Measurements from ENCODE around the gene KCNN3. TPM values are rescaled to one million over a fixed set of nuclear protein-coding genes. Genes with fewer than 3 reads are reported as not detected.

Gene KCNN3
- total RNA-seq, 1 donor = not detected

DNA sequence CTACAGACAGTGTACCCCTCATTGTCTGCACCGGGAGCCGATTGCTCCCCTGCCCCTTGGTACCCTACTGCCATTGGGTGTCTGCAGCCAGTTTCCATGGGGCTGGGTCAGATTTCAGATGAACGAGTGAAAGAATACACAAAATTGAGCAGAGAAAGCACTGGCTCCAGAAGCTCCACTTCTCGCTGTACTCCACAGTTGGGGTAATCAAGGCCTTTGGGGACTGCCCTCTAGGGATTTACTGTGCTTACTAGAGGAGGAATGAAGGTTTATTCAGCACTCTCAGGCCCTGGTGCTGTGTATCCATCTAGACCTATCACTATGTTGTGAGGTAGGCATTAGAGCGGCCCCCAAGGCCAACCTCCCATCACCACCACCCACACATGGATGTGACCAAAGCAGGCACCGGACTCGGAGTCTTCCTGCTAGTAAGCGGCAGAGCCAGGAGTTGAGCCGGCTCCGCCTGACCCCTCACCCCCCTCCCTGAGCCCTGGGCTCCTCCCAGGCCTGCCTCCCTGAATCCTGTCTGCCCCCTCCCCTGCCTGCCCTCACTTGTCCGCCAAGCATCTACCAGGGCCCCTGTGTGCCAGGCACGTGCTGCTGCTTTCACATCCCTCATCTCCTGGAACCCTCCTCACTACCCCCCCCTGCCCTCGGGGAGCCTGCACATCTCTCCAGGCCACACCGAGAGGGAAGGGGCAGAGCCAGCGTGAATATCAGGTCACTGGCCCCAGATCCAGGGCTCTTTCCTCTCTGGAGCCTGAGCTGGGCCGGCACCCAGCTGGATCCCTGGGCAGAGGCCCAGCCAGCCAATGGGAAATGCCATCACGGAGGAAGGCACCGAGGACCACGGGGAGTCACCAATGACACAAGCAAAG, 23.3 kb downstream of the KCNN3 start:
- H3K4me3 ChIP-seq (ENCODE audit: low read depth, low read length) = no peak overlapping the region
- DNase-seq (ENCODE audit: low read depth) = no peak
- TF ChIP-seq, protein P1, sequence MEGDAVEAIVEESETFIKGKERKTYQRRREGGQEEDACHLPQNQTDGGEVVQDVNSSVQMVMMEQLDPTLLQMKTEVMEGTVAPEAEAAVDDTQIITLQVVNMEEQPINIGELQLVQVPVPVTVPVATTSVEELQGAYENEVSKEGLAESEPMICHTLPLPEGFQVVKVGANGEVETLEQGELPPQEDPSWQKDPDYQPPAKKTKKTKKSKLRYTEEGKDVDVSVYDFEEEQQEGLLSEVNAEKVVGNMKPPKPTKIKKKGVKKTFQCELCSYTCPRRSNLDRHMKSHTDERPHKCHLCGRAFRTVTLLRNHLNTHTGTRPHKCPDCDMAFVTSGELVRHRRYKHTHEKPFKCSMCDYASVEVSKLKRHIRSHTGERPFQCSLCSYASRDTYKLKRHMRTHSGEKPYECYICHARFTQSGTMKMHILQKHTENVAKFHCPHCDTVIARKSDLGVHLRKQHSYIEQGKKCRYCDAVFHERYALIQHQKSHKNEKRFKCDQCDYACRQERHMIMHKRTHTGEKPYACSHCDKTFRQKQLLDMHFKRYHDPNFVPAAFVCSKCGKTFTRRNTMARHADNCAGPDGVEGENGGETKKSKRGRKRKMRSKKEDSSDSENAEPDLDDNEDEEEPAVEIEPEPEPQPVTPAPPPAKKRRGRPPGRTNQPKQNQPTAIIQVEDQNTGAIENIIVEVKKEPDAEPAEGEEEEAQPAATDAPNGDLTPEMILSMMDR (IDR thresholded peaks at IDR 0.05; ENCODE audit: insufficient read depth, low read depth, low read length) = no peak

DNA sequence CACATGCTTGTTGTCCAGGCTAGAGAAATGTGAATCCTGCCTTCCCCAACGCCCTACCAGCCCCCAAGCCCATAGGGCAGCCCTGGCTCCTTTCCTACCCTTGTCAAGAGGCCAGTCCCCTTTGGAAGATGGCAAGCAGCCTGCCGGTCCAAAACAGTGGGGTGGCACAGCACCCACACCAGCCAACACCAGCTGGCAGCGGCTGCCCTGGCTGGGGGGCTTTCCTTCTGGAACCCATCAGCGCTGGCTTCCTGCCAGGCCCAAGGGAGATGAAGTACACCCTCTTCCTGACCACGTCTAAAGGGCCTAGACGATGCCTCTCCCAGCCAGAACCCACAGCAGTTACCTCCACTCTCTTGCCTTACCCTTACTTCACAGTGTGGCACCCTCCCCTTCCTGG, 24.2 kb downstream of the KCNN3 start:
- H3K4me3 ChIP-seq (ENCODE audit: low read depth, low read length) = no peak overlapping the region
- TF ChIP-seq, protein P1 (IDR thresholded peaks at IDR 0.05; ENCODE audit: insufficient read depth, low read depth, low read length) = no peak
- DNase-seq (ENCODE audit: low read depth) = no peak

DNA sequence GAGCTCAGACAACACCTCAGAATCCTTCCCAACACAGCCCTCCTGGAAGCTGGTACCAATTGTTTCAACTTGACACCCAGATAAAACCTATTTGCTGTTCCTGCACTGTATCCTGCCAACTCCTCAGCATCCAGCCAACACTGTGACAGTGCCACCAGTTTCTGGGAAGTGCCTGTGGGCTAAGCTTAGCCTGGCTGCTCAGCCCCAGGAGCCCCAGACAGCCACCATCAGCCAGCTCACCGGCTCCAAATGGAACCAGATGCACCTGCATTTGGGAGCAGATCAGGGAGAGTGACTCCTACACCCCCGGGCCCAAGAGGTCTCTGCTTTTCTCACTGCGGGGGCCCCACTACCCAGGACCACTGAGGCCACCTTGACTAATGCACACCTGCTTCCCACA, 24.9 kb downstream of the KCNN3 start:
- DNase-seq (ENCODE audit: low read depth) = no peak
- TF ChIP-seq, protein P1 (IDR thresholded peaks at IDR 0.05; ENCODE audit: insufficient read depth, low read depth, low read length) = no peak
- no peak overlapping the region for H3K4me3 ChIP-seq (ENCODE audit: low read depth, low read length)

DNA sequence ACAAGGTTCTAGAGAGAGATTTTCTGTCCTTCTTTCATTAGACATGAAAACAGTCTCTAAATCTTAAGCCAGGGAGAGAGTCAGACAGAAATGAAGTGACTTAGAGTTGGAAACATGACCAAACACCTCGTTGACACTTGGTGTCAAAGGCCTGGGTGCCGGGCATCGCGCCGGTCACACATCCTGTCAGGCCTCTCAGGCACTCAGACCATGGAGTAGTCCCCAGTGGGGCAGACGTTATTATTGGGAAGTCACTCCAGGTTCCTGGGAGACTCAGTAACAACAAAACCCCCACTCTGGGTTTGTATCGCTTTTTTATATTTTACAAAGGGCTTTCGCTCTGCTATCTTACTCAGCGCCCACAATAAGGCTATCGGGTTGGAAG, 25.8 kb downstream of the KCNN3 start:
- no peak for DNase-seq (ENCODE audit: low read depth)
- TF ChIP-seq, protein P1 (IDR thresholded peaks at IDR 0.05; ENCODE audit: insufficient read depth, low read depth, low read length) = no peak
- H3K4me3 ChIP-seq (ENCODE audit: low read depth, low read length) = no peak overlapping the region

DNA sequence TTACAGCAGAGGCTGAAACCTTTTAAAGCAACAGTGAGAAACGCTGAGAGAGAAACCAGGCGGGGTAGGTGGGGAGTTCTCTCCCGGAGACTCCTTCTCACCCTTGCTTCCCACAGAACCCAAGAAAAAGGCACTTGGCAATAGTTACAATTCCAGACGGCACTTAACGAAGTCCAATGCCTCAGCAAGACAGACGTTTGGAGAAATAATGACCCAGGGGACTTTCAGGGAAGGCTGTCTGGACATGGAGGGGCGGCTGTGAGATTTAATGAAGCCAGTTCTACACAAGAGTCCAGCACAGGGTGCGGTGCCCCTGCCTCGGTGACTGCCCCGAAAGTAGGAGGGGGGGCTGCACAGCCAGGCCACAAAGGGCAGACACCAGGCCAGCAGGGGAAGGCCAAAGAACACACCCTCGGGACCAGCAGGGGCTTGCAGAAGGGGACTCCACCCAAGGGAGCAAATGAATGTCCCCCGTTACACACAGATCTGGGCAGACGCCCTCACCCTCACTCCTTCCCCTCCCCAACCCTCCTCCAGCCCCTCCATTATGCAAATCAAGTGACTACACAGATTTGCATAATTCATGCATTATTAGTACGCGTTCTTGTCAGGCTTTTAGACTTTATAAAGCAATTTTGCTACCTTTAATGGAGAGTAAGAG, 26.3 kb downstream of the KCNN3 start:
- TF ChIP-seq, protein P1 (IDR thresholded peaks at IDR 0.05; ENCODE audit: insufficient read depth, low read depth, low read length) = no peak
- no peak for DNase-seq (ENCODE audit: low read depth)
- H3K4me3 ChIP-seq (ENCODE audit: low read depth, low read length) = no peak overlapping the region

DNA sequence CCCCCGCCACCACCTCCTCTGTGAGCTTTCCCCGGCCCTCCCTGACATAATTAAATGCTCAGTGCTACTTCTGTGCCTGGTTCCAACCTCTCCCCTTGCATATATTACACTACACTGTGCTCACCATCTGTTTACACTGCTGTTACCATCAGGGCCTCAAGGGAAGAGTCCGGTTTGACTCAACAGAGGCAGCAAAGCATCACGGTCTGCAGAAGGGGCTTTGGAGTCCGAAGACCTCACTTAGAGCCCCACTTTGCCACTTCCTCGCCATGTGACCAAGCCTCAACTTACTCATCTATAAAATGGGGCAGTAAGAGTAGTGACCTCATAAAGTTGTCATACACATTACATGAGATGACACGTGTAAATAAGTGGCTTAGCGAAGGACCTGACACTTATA, 27.4 kb downstream of the KCNN3 start:
- TF ChIP-seq, protein P1 (IDR thresholded peaks at IDR 0.05; ENCODE audit: insufficient read depth, low read depth, low read length) = no peak
- DNase-seq (ENCODE audit: low read depth) = no peak
- no peak overlapping the region for H3K4me3 ChIP-seq (ENCODE audit: low read depth, low read length)
